ENCODE data around the gene ACER1.
"Not testable (repeated sequence)": the region's sequence is repeated elsewhere in the genome, so short reads cannot be mapped to it uniquely, and the experiment has no call there.

- not testable (repeated sequence) for TF ChIP-seq CTCF, POLR2A (IDR thresholded peaks at IDR 0.05)
Measured at GRCh38 chr19:6315646-6316045, 17.8 kb downstream of the ACER1 start.
